HS-27A (cell line): Measurements from ENCODE around the gene HDAC4.

Source experiments
- DNase-seq: peaks from one replicate; pipeline ENCODE4 v3.0.0-alpha.2; 2012; ENCODE audit warnings: low read depth, missing footprints

HDAC4 gene

GRCh38 chr2:239216614-239217273 lies 184.1 kb downstream of the HDAC4 start:
- DNase-seq: no peak

GRCh38 chr2:239215988-239216613 lies 184.7 kb downstream of the HDAC4 start:
- no peak for DNase-seq

GRCh38 chr2:239215136-239215925 lies 185.5 kb downstream of the HDAC4 start:
- no peak for DNase-seq

- no peak for DNase-seq
Observed at GRCh38 chr2:239214725-239215124, 186.1 kb downstream of the HDAC4 start.

- no peak for DNase-seq
Observed at GRCh38 chr2:239213643-239214101, 187.1 kb downstream of the HDAC4 start.

GRCh38 chr2:239212929-239213642 lies 187.7 kb downstream of the HDAC4 start:
- no peak for DNase-seq

- DNase-seq: no peak
Observed at GRCh38 chr2:239212121-239212928, 188.5 kb downstream of the HDAC4 start.

- no peak for DNase-seq
Observed at GRCh38 chr2:239211396-239212094, 189.3 kb downstream of the HDAC4 start.

- no peak for DNase-seq
Observed at GRCh38 chr2:239209783-239210182, 191.0 kb downstream of the HDAC4 start.

GRCh38 chr2:239208465-239209180 lies 192.2 kb downstream of the HDAC4 start:
- DNase-seq: no peak

- DNase-seq: no peak
Observed at GRCh38 chr2:239206851-239207250, 194.0 kb downstream of the HDAC4 start.

- DNase-seq: no peak
Observed at GRCh38 chr2:239206042-239206441, 194.8 kb downstream of the HDAC4 start.

- DNase-seq: no peak
Observed at GRCh38 chr2:239204876-239205468, 195.8 kb downstream of the HDAC4 start.

GRCh38 chr2:239204136-239204875 lies 196.5 kb downstream of the HDAC4 start:
- no peak for DNase-seq

GRCh38 chr2:239203443-239204135 lies 197.2 kb downstream of the HDAC4 start:
- no peak for DNase-seq

- DNase-seq: no peak
Observed at GRCh38 chr2:239202836-239203235, 198.0 kb downstream of the HDAC4 start.

GRCh38 chr2:239202343-239202742 lies 198.5 kb downstream of the HDAC4 start:
- no peak for DNase-seq

GRCh38 chr2:239201884-239202283 lies 198.9 kb downstream of the HDAC4 start:
- no peak for DNase-seq

GRCh38 chr2:239201531-239201876 lies 199.3 kb downstream of the HDAC4 start:
- DNase-seq: no peak
